ENCODE data around the gene NTNG2. TPM values are rescaled to one million over a fixed set of nuclear protein-coding genes. Genes with fewer than 3 reads are reported as not detected.

The NTNG2 gene
- polyA plus RNA-seq, 1 donor from 2014 or later, result 0.43 TPM

DNA sequence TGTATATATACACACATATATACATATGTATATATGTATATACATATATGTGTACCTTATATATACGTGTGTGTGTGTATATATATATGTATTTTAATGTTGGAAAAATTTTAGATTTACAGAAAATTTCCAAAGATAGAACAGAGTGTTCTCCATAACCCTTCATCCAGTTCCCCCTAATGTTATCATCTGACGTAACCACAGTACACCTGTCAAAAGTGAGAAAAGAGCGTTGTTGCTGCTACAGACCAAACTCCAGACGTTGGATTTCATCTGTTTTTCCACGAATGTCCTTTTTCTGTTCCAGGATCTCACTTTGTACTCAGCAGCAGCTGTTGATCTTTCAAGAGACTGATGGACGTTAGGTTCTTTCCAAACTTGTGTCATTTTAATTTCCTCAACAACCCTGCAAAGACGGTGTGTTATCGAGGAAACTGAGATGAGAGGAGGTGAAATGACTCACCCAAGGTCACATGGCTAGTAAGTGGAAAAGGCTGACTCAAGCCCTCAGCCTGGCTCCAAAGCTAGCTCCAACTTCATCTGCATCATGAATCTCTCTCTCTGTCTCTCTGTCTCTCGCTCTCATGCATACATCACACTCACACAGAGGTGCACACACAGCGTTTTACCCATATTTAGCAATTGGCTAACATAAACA, 17.0 kb upstream of the NTNG2 start:
- Histone ChIP-seq H3K79me2 (replicated peaks; ENCODE audit: insufficient read depth, low read length) (no peaks in the 10 kb centered on the region), H3K27me3 (ENCODE audit: insufficient read depth, low read depth, low read length) (no peaks in the 10 kb centered on the region), H3F3A (ENCODE audit: insufficient read depth, low read length, poor library complexity, severe bottlenecking) (no peaks in the 10 kb centered on the region), H3K9me2 (ENCODE audit: insufficient read depth, low read length) (no peaks in the 10 kb centered on the region), H3K9ac (ENCODE audit: low read length) (no peak overlapping the region), H2AFZ (ENCODE audit: low read depth, low read length) (no peak overlapping the region), H3K36me3 (ENCODE audit: insufficient read depth, low read length) (no peaks in the 10 kb centered on the region), H4K20me1 (ENCODE audit: insufficient read depth) (no peaks in the 10 kb centered on the region), H3K4me2 (ENCODE audit: low read length) (no peak overlapping the region), H3K9me3 (ENCODE audit: low read length) (no peaks in the 10 kb centered on the region), H3K4me3 (ENCODE audit: low read length) (no peak overlapping the region), H3K27ac (ENCODE audit: low read length) (no peak overlapping the region)
- TF ChIP-seq SMC3 (conservative IDR thresholded peaks at IDR 0.05; ENCODE audit: poor library complexity) (no peak), EZH2 (IDR thresholded peaks at IDR 0.05; ENCODE audit: borderline replicate concordance, insufficient read depth, low read length, poor library complexity, severe bottlenecking) (no peak), RAD21 (conservative IDR thresholded peaks at IDR 0.05) (no peak), EP300 (conservative IDR thresholded peaks at IDR 0.05; ENCODE audit: poor library complexity, severe bottlenecking) (no peak), TAF1 (IDR thresholded peaks at IDR 0.05; ENCODE audit: low read depth) (no peak), POLR2AphosphoS5 (IDR thresholded peaks at IDR 0.05) (no peak), MXI1 (conservative IDR thresholded peaks at IDR 0.05; ENCODE audit: poor library complexity, severe bottlenecking) (no peak)
- TF ChIP-seq, protein P1, sequence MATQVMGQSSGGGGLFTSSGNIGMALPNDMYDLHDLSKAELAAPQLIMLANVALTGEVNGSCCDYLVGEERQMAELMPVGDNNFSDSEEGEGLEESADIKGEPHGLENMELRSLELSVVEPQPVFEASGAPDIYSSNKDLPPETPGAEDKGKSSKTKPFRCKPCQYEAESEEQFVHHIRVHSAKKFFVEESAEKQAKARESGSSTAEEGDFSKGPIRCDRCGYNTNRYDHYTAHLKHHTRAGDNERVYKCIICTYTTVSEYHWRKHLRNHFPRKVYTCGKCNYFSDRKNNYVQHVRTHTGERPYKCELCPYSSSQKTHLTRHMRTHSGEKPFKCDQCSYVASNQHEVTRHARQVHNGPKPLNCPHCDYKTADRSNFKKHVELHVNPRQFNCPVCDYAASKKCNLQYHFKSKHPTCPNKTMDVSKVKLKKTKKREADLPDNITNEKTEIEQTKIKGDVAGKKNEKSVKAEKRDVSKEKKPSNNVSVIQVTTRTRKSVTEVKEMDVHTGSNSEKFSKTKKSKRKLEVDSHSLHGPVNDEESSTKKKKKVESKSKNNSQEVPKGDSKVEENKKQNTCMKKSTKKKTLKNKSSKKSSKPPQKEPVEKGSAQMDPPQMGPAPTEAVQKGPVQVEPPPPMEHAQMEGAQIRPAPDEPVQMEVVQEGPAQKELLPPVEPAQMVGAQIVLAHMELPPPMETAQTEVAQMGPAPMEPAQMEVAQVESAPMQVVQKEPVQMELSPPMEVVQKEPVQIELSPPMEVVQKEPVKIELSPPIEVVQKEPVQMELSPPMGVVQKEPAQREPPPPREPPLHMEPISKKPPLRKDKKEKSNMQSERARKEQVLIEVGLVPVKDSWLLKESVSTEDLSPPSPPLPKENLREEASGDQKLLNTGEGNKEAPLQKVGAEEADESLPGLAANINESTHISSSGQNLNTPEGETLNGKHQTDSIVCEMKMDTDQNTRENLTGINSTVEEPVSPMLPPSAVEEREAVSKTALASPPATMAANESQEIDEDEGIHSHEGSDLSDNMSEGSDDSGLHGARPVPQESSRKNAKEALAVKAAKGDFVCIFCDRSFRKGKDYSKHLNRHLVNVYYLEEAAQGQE (IDR thresholded peaks at IDR 0.05; ENCODE audit: borderline replicate concordance), result no peak
- TF ChIP-seq, protein P2, sequence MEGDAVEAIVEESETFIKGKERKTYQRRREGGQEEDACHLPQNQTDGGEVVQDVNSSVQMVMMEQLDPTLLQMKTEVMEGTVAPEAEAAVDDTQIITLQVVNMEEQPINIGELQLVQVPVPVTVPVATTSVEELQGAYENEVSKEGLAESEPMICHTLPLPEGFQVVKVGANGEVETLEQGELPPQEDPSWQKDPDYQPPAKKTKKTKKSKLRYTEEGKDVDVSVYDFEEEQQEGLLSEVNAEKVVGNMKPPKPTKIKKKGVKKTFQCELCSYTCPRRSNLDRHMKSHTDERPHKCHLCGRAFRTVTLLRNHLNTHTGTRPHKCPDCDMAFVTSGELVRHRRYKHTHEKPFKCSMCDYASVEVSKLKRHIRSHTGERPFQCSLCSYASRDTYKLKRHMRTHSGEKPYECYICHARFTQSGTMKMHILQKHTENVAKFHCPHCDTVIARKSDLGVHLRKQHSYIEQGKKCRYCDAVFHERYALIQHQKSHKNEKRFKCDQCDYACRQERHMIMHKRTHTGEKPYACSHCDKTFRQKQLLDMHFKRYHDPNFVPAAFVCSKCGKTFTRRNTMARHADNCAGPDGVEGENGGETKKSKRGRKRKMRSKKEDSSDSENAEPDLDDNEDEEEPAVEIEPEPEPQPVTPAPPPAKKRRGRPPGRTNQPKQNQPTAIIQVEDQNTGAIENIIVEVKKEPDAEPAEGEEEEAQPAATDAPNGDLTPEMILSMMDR (IDR thresholded peaks at IDR 0.05; ENCODE audit: poor library complexity, severe bottlenecking), result no peak

DNA sequence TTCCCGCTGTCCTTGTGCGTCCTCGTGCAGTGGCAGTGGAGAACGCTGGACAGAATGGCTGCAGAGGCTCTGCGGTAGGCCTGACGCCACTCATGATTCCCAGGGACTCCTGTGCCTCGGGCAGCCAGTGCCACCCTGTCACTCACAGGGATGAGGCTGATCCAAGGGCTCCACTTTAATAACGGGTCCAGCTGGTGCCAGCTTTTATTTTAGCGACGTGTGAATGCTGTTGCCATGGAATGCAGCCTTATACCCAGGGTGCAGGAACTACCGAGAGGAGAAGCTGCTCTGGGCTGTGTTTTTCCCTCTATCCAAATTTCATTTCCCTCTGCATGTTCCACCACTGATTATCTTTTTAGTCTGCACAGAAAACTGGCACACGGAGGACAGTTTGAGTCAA, 15.8 kb upstream of the NTNG2 start:
- Histone ChIP-seq H3K36me3 (ENCODE audit: insufficient read depth, low read length) (no peaks in the 10 kb centered on the region), H3K9me2 (ENCODE audit: insufficient read depth, low read length) (no peaks in the 10 kb centered on the region), H3K4me2 (ENCODE audit: low read length) (no peak overlapping the region), H3K4me3 (ENCODE audit: low read length) (no peak overlapping the region), H3F3A (ENCODE audit: insufficient read depth, low read length, poor library complexity, severe bottlenecking) (no peaks in the 10 kb centered on the region), H3K9me3 (ENCODE audit: low read length) (no peaks in the 10 kb centered on the region), H3K79me2 (replicated peaks; ENCODE audit: insufficient read depth, low read length) (no peaks in the 10 kb centered on the region), H3K9ac (ENCODE audit: low read length) (no peak overlapping the region), H4K20me1 (ENCODE audit: insufficient read depth) (no peaks in the 10 kb centered on the region), H2AFZ (ENCODE audit: low read depth, low read length) (no peak overlapping the region), H3K27ac (ENCODE audit: low read length) (no peak overlapping the region), H3K27me3 (ENCODE audit: insufficient read depth, low read depth, low read length) (no peaks in the 10 kb centered on the region)
- TF ChIP-seq EZH2 (IDR thresholded peaks at IDR 0.05; ENCODE audit: borderline replicate concordance, insufficient read depth, low read length, poor library complexity, severe bottlenecking) (no peak), EP300 (conservative IDR thresholded peaks at IDR 0.05; ENCODE audit: poor library complexity, severe bottlenecking) (no peak), TAF1 (IDR thresholded peaks at IDR 0.05; ENCODE audit: low read depth) (no peak), SMC3 (conservative IDR thresholded peaks at IDR 0.05; ENCODE audit: poor library complexity) (no peak)
- TF ChIP-seq, protein P2 (IDR thresholded peaks at IDR 0.05; ENCODE audit: poor library complexity, severe bottlenecking), result no peak

All from neural cell (in vitro differentiated cells).